Keratinocyte (primary cell): ENCODE measurements around the gene ASPHD2. TPM values are rescaled to one million over a fixed set of nuclear protein-coding genes. Genes with fewer than 3 reads are reported as not detected.

Experiments used
- DNase-seq: peaks from one replicate; pipeline ENCODE4 v3.0.0-alpha.2; 2011; ENCODE audit warnings: low read depth, missing footprints, low spot score
- FAIRE-seq: peaks from 2 replicates; lab custom pipeline; 2011; peaks lifted over from hg19 to GRCh38; lab: Jason Lieb, UNC
- H2AFZ ChIP-seq: 2 replicates; pipeline ENCODE4 v1.6.0; 2012; ENCODE audit warnings: low read length, control low read depth, inconsistent platforms; ENCODE audit not compliant: control insufficient read depth
- H3K27ac ChIP-seq: 2 replicates; pipeline ENCODE4 v1.5.1; 2011; ENCODE audit warnings: low read length; ENCODE audit not compliant: control insufficient read depth, insufficient read depth
- H3K27me3 ChIP-seq: 3 replicates; pipeline ENCODE4 v1.6.0; 2011; ENCODE audit warnings: low read length; ENCODE audit not compliant: control insufficient read depth, insufficient read depth; ENCODE audit errors: extremely low read depth
- H3K36me3 ChIP-seq, 2 experiments: 2 replicates in 1 of 2; 3 replicates in 1 of 2; pipeline ENCODE4 v1.5.1; 2011; ENCODE audit warnings: low read length in 2 of 2, mild to moderate bottlenecking in 1 of 2; ENCODE audit not compliant: control insufficient read depth in 2 of 2, insufficient read depth in 2 of 2; ENCODE audit errors: extremely low read depth in 1 of 2
- H3K4me1 ChIP-seq: 3 replicates; pipeline ENCODE4 v1.5.1; 2011; ENCODE audit warnings: low read length; ENCODE audit not compliant: control insufficient read depth, insufficient read depth; ENCODE audit errors: extremely low read depth
- H3K4me2 ChIP-seq: 3 replicates; pipeline ENCODE4 v1.6.0; 2011; ENCODE audit warnings: low read depth, low read length; ENCODE audit not compliant: control insufficient read depth, insufficient read depth; ENCODE audit errors: extremely low read depth
- H3K4me3 ChIP-seq, 3 experiments: fragments of 200-600 bp in 1 of 3; sonication (generic) in 1 of 3; 2 replicates in 2 of 3; 3 replicates in 1 of 3; pipeline ENCODE4 v1.5.1; 2011 to 2016; ENCODE audit warnings: low read length in 3 of 3, mild to moderate bottlenecking in 3 of 3, control low read depth in 2 of 3, inconsistent platforms in 1 of 3, low read depth in 1 of 3, mixed read lengths in 1 of 3, mixed run types in 1 of 3, moderate library complexity in 1 of 3; ENCODE audit not compliant: control insufficient read depth in 2 of 3, insufficient read depth in 2 of 3; ENCODE audit errors: extremely low read depth in 1 of 3
- H3K79me2 ChIP-seq: 2 replicates; pipeline ENCODE4 v1.6.0; 2012; ENCODE audit warnings: low read length; ENCODE audit not compliant: control insufficient read depth, insufficient read depth
- H3K9ac ChIP-seq: 3 replicates; pipeline ENCODE4 v1.6.0; 2011; ENCODE audit warnings: low read length; ENCODE audit not compliant: control insufficient read depth, insufficient read depth; ENCODE audit errors: extremely low read depth
- H3K9me1 ChIP-seq: 3 replicates; pipeline ENCODE4 v1.6.0; 2011; ENCODE audit warnings: low read length; ENCODE audit not compliant: control insufficient read depth, insufficient read depth; ENCODE audit errors: extremely low read depth
- H3K9me3 ChIP-seq: 2 replicates; pipeline ENCODE4 v1.5.1; 2012; ENCODE audit warnings: low read depth, low read length; ENCODE audit not compliant: control insufficient read depth
- H4K20me1 ChIP-seq: 3 replicates; pipeline ENCODE4 v1.6.0; 2011; ENCODE audit warnings: low read length; ENCODE audit not compliant: control insufficient read depth, insufficient read depth; ENCODE audit errors: extremely low read depth
- CTCF ChIP-seq, 3 experiments: IDR thresholded peaks in 1 of 3; conservative IDR thresholded peaks in 1 of 3; optimal IDR thresholded peaks in 1 of 3; 2 replicates in 2 of 3; 3 replicates in 1 of 3; pipeline versions ENCODE3 to v1.5.1; 2011; ENCODE audit warnings: low read length in 3 of 3, mild to moderate bottlenecking in 3 of 3, moderate library complexity in 2 of 3, control low read depth in 1 of 3, inconsistent platforms in 1 of 3; ENCODE audit not compliant: insufficient read depth in 2 of 3; ENCODE audit errors: extremely low read depth in 1 of 3
- EZH2 ChIP-seq: IDR thresholded peaks from one replicate; pipeline ENCODE4 v1.6.1; 2012; ENCODE audit warnings: inconsistent platforms, mild to moderate bottlenecking, low read length, moderate library complexity
- dilution Hi-C: fragments of 300-500 bp; cut with MboI; formaldehyde crosslinking; loops from one replicate; pipeline ENCODE4 v1.7.0; 2020; ENCODE audit warnings: low sequenced_read_pairs; ENCODE audit not compliant: extremely low pct_ligation_motif_present
- polyA plus RNA-seq, 5 experiments: library from polyadenylated mRNA; depleted of rRNA in 3 of 5; stranded (reverse) in 3 of 5; stranded (forward) in 1 of 5; unstranded in 1 of 5; fragments of >200 nt; gene quantifications; 1 replicate in 1 of 5; 2 replicates in 3 of 5; 3 replicates in 1 of 5; pipeline versions ENCODE4 v1.2.1 to v1.2.3, GENCODE V29; 2011 to 2012; ENCODE audit warnings: missing spikeins in 2 of 5, low read depth in 1 of 5, low replicate concordance in 1 of 5

Gene ASPHD2
- polyA plus RNA-seq, 1 donor (not counting 4 experiments of a cell fraction or from before 2014, with no cell fraction given): 3.5 TPM

- TF ChIP-seq CTCF (optimal IDR thresholded peaks at IDR 0.05 in 1 of 3, IDR thresholded peaks at IDR 0.05 in 1 of 3, conservative IDR thresholded peaks at IDR 0.05 in 1 of 3; ENCODE audit: extremely low read depth in 1 of 3, insufficient read depth in 2 of 3, low read length in 3 of 3): no peak
- TF ChIP-seq EZH2: no peak
- Histone ChIP-seq H3K27ac (peak overlapping the region; percentile 15), H2AFZ (no peak overlapping the region), H3K4me1 (peaks cover 44% of the 10 kb centered on the region), H3K9me3 (no peaks in the 10 kb centered on the region), H3K36me3 (peaks cover 17 to 53% of the 10 kb centered on the region in 2 experiments), H3K4me3 (no peak overlapping the region), H4K20me1 (no peaks in the 10 kb centered on the region), H3K27me3 (no peaks in the 10 kb centered on the region), H3K9ac (no peak overlapping the region), H3K79me2 (peaks cover 6% of the 10 kb centered on the region), H3K4me2 (peak overlapping the region; percentile 49), H3K9me1 (no peaks in the 10 kb centered on the region)
- DNase-seq (peak; percentile 78), FAIRE-seq (peak; percentile 95)
- dilution Hi-C loops: no loop called here
Observed at GRCh38 chr22:26460202-26460601, 31.1 kb downstream of the ASPHD2 start.

- Histone ChIP-seq H3K4me2 (no peak overlapping the region), H3K9ac (no peak overlapping the region), H3K4me3 (no peak overlapping the region), H3K36me3 (peaks cover 14 to 60% of the 10 kb centered on the region in 2 experiments), H3K9me1 (no peaks in the 10 kb centered on the region), H2AFZ (no peak overlapping the region), H4K20me1 (no peaks in the 10 kb centered on the region), H3K4me1 (peaks cover 44% of the 10 kb centered on the region), H3K9me3 (no peaks in the 10 kb centered on the region), H3K27me3 (no peaks in the 10 kb centered on the region), H3K79me2 (peaks cover 6% of the 10 kb centered on the region), H3K27ac (no peak overlapping the region)
- TF ChIP-seq CTCF (optimal IDR thresholded peaks at IDR 0.05 in 1 of 3, IDR thresholded peaks at IDR 0.05 in 1 of 3, conservative IDR thresholded peaks at IDR 0.05 in 1 of 3; ENCODE audit: extremely low read depth in 1 of 3, insufficient read depth in 2 of 3, low read length in 3 of 3): peak; percentile 83 to 86 (median 84)
- no peak for TF ChIP-seq EZH2
- dilution Hi-C loops: no loop called here
- DNase-seq (no peak), FAIRE-seq (peak; percentile 62)
Observed at GRCh38 chr22:26461188-26461810, 32.2 kb downstream of the ASPHD2 start.
